Body of pancreas (tissue), 4 donors: Measurements from ENCODE around the gene ST3GAL5. TPM values are rescaled to one million over a fixed set of nuclear protein-coding genes. Genes with fewer than 3 reads are reported as not detected.

Source experiments
- ATAC-seq: fragments of 150-250 bp; one replicate; pipeline ENCODE4 v1.9.1; 2016
- DNase-seq, 4 donors: peaks; one replicate each; pipeline ENCODE4 v3.0.0-alpha.2; 2019
- H3K27ac ChIP-seq, 4 donors: fragments of 200-600 bp; sonication (generic); 1 replicate in 3 of 4; 2 replicates in 1 of 4; pipeline versions ENCODE4 v1.5.1 to v1.6.1; 2016 to 2019; ENCODE audit warnings: mild to moderate bottlenecking in 1 of 4, mixed read lengths in 1 of 4, moderate library complexity in 1 of 4
- H3K27me3 ChIP-seq, 2 donors: fragments of 200-600 bp; sonication (generic); one replicate each; pipeline ENCODE4 v1.6.0; 2016; ENCODE audit warnings: mild to moderate bottlenecking in 1 of 2
- H3K36me3 ChIP-seq, 2 donors: fragments of 200-600 bp; sonication (generic); replicated peaks in 1 of 2; 2 replicates each; pipeline ENCODE4 v1.5.1; 2016; ENCODE audit warnings: low read depth in 2 of 2; ENCODE audit not compliant: insufficient read depth in 1 of 2
- H3K4me1 ChIP-seq: fragments of 200-600 bp; sonication (generic); one replicate; pipeline ENCODE4 v1.6.0; 2016
- H3K4me3 ChIP-seq, 2 donors: fragments of 200-600 bp; sonication (generic); 1 replicate in 1 of 2; 2 replicates in 1 of 2; pipeline ENCODE4 v1.5.1; 2016 to 2019
- H3K9me3 ChIP-seq, 3 donors: fragments of 200-600 bp; sonication (generic); 1 replicate in 2 of 3; 2 replicates in 1 of 3; pipeline ENCODE4 v1.5.1; 2016
- POLR2A ChIP-seq, 3 donors: fragments of 450-650 bp; IDR thresholded peaks; one replicate each; pipeline ENCODE4 v1.6.1; 2016; ENCODE audit warnings: antibody characterized with exemption in 3 of 3, mild to moderate bottlenecking in 2 of 3
- WGBS, 2 donors: methylation state at CpG; one replicate each; pipeline ENCODE4 v1.1.5; 2017; 5-methylcytosine and 5-hydroxymethylcytosine counted together
- intact Hi-C: fragments of 100-400 bp; cut with DNase I; formaldehyde crosslinking; loops from one replicate; pipeline ENCODE4 v1.15.1; 2023
- total RNA-seq, 2 donors: library from RNA; depleted of rRNA; stranded (reverse); fragments of >200 nt; gene quantifications; one replicate each; pipeline ENCODE4 v1.1.0, GENCODE V29; 2016
- TF ChIP-seq, protein P1 (sequence below), 7 experiments: fragments of 450-650 bp in 4 of 7; fragments of 200-600 bp in 3 of 7; sonication (generic) in 3 of 7; IDR thresholded peaks; one replicate each; pipeline ENCODE4 v1.5.1; 2016 to 2019; ENCODE audit warnings: antibody characterized with exemption in 7 of 7

The ST3GAL5 gene
- total RNA-seq, 2 donors from 2014 or later, result 8.6 to 18.8 TPM

DNA sequence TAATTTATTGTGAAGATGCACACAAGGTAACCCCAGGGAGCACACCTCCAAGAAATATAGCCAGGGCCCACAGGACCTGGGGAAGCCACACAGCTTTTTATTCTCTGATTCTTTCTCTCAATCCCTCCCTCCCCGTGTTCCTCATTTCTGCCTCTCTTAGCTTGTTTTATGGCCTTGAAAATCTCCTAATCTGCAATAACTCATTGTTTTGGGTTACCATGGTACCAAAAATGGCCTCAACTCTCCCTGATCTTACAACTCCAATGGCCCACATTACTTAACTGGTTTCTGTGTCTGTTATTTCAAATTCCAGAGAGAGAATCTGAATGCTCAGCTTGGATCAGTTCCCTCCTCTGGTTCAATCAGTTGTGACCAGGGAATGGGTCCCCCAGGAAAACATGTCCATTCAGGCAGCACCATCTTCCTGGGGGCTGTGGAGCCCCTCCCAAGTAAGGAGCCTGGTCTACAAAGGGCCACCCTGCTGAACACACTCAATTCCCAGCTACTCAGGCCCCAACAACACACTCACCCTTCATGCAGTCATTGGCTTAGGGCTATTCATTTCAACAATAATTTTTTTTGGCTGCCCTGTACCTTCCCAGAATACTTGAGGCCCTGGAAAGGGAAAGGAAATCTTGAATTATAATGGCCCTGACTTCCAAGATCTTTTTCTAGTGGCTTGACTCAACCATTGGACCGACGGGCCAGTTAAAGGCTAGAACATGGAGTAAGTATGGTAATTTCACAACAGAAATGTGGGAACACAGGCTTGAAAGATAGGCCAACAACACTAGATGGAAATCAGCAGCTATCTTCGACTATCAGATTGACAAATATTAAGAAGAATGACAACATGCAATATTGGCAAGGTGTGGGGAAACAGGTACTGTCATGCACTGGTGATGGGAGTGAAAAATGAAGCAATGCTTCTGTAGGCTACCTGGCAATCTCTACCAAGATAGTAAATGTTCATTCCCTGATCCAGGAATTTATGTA is 41.6 kb upstream of the ST3GAL5 start:
- intact Hi-C loops, result no loop called here
- DNase-seq (no peak), ATAC-seq (peak; percentile 70)
- no peak for TF ChIP-seq POLR2A (IDR thresholded peaks at IDR 0.05)
- TF ChIP-seq, protein P1, sequence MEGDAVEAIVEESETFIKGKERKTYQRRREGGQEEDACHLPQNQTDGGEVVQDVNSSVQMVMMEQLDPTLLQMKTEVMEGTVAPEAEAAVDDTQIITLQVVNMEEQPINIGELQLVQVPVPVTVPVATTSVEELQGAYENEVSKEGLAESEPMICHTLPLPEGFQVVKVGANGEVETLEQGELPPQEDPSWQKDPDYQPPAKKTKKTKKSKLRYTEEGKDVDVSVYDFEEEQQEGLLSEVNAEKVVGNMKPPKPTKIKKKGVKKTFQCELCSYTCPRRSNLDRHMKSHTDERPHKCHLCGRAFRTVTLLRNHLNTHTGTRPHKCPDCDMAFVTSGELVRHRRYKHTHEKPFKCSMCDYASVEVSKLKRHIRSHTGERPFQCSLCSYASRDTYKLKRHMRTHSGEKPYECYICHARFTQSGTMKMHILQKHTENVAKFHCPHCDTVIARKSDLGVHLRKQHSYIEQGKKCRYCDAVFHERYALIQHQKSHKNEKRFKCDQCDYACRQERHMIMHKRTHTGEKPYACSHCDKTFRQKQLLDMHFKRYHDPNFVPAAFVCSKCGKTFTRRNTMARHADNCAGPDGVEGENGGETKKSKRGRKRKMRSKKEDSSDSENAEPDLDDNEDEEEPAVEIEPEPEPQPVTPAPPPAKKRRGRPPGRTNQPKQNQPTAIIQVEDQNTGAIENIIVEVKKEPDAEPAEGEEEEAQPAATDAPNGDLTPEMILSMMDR (IDR thresholded peaks at IDR 0.05), result no peak
- no peaks in the 10 kb centered on the region for H3K27me3 ChIP-seq
- 63 to 66% methylated on average over 4 of the region's 4 CpGs for WGBS, 2 donors
- H3K36me3 ChIP-seq, result no peaks in the 10 kb centered on the region
- H3K27ac ChIP-seq, result no peak overlapping the region
- H3K4me1 ChIP-seq, result peaks cover 13% of the 10 kb centered on the region
- no peak overlapping the region for H3K4me3 ChIP-seq
- no peaks in the 10 kb centered on the region for H3K9me3 ChIP-seq

DNA sequence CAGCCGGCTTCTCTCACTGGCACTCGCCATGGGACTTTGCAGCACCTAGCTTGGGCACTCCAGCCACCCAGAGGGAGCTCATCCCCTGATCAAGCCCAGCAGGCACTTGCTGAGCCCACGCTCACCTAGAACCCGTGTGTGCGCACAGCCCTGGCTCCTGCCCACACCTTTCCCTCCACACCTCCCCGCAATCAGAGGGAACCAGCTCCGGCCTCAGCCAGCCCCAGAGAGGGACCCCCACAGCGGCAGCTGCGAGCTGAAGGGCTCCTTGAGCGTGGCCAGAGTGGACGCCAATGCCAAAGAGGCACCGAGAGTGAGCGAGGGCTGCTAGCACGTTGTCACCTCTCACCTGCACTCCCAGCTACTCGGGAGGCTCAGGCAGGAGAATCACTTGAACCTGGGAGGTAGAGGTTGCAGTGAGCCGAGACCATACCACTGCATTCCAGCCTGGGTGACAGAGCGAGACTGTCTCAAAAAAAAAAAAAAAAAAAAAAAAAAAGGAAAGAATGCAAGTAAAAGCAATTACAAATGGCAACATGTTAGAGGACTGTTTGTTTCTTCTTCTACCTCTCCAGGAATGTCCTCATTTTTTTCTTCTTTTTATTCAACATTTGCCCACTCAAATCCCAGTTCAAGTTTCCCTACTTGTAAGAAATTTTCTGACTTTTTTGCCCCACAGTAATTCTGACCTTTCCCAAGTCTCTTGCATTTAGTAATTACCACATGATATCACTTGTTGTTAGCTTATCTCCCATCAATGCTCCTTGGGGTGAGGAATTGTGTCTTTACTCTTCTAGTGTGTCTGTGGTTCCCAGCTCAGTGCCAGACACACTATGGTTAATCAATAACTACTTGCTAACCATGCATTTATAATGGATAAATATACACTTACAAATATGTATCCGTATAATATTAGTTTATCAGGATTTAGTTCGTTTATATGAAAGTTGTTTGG is 40.6 kb upstream of the ST3GAL5 start:
- ATAC-seq (no peak), DNase-seq (no peak)
- Histone ChIP-seq H3K27me3 (no peaks in the 10 kb centered on the region), H3K4me1 (peaks cover 13% of the 10 kb centered on the region), H3K9me3 (no peaks in the 10 kb centered on the region), H3K36me3 (no peaks in the 10 kb centered on the region), H3K27ac (no peak overlapping the region), H3K4me3 (no peak overlapping the region)
- 80 to 90% methylated on average over 15 to 16 of the region's 19 CpGs for WGBS, 2 donors
- TF ChIP-seq, protein P1 (IDR thresholded peaks at IDR 0.05), result no peak
- TF ChIP-seq POLR2A (IDR thresholded peaks at IDR 0.05), result no peak
- intact Hi-C loops, result no loop called here

DNA sequence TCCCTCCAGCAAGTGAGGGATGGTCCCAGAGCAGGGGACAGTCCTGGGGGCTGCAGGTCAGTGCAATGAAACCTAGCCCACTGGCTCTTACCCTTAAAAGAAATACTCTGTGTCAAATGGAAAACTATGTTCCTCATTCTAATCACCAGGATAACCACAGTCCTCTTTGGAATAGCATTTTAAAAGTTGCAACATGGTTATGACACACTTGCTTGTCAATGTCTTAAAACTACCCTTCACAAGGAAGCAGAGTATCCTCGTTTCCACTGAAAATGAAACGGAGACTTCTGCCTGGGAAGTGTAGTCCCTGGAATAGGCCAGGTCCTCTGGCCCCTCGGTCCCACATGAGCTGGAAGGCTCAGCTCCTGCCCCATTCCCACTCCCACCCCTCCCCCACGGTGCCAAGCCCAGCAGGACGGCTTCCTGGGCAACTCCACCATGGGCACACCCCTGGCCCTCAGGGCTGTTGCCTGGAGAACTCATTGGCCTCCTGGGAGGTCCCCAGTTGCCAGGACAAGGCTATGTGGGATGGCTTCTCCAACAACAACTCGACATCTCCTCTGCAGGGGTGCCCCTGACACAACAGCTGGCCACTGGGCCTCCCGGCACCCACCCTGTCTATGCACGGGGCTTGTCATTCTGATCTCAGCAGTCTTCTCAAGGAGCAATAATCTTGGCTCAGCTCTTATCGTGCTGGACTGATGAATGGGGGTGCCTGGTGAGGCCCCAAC is 38.3 kb upstream of the ST3GAL5 start:
- no peaks in the 10 kb centered on the region for H3K9me3 ChIP-seq
- DNase-seq (no peak), ATAC-seq (no peak)
- H3K27ac ChIP-seq, result no peak overlapping the region
- H3K4me3 ChIP-seq, result no peak overlapping the region
- no peaks in the 10 kb centered on the region for H3K27me3 ChIP-seq
- no peaks in the 10 kb centered on the region for H3K36me3 ChIP-seq
- TF ChIP-seq POLR2A (IDR thresholded peaks at IDR 0.05), result no peak
- TF ChIP-seq, protein P1 (IDR thresholded peaks at IDR 0.05), result no peak
- 76 to 82% methylated on average over 4 to 9 of the region's 9 CpGs for WGBS, 2 donors
- peaks cover 13% of the 10 kb centered on the region for H3K4me1 ChIP-seq
- intact Hi-C loops, result no loop called here

DNA sequence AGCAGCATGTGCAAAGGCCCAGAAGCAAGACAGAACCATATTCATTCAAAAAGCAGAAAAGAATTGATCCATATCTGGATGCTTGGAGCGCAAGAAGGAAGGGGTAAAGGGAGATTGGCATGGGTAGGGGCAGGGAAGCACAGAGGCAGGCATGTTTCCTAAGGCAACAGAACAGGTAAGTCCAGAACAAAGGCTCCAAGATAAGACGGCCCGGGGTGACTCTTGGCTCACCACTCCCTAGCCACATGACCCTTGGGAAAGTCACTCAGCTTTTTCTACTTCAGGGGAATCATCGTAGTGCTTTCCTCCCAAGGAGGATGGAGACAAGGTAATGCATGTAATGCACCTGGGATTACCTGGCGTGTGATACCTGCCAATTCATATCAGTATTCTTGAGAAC is 37.7 kb upstream of the ST3GAL5 start:
- Histone ChIP-seq H3K27ac (no peak overlapping the region), H3K9me3 (no peaks in the 10 kb centered on the region), H3K4me1 (peaks cover 17% of the 10 kb centered on the region), H3K27me3 (no peaks in the 10 kb centered on the region), H3K36me3 (no peaks in the 10 kb centered on the region), H3K4me3 (no peak overlapping the region)
- intact Hi-C loops, result no loop called here
- 41 to 65% methylated on average over 3 to 5 of the region's 5 CpGs for WGBS, 2 donors
- DNase-seq (peak in 1 of 4 donors; percentile 28), ATAC-seq (no peak)
- no peak for TF ChIP-seq POLR2A (IDR thresholded peaks at IDR 0.05)
- TF ChIP-seq, protein P1 (IDR thresholded peaks at IDR 0.05), result no peak
